Hematopoietic multipotent progenitor cell (in vitro differentiated cells): ENCODE results near the gene SPATA3. TPM values are rescaled to one million over a fixed set of nuclear protein-coding genes. Genes with fewer than 3 reads are reported as not detected.
"Not testable (repeated sequence)": the region's sequence is repeated elsewhere in the genome, so short reads cannot be mapped to it uniquely, and the experiment has no call there.

ENCODE experiments used
- DNase-seq, 3 donors: peaks; one replicate each; pipeline ENCODE4 v3.0.0-alpha.2; 2011 to 2015; ENCODE audit warnings: low read depth in 2 of 3, low spot score in 2 of 3
- total RNA-seq: library from RNA; depleted of rRNA; stranded (reverse); fragments of >200 nt; gene quantifications from one replicate; pipeline ENCODE4 v1.2.3, GENCODE V29; 2012

The SPATA3 gene
- total RNA-seq, 1 donor: not detected

DNA sequence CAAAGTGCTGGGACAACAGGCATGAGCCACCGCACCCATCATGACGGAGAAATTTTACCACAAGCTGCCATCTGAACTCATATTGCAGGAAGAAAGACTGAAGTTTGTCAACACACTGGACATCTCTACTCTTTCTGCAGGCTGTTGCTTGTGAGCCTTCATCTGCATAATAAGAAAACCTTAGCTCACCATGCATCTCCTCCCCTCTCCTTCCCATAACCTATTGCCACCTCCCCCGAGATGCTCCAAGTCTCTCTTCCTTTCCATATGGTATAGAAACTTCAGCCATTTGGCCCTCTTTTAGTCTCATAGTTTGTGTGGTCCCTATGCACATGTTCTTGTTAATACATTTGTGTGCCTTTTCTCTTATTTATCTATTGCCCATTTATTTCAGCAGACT, 22.3 kb downstream of the SPATA3 start:
- no peak for DNase-seq

DNA sequence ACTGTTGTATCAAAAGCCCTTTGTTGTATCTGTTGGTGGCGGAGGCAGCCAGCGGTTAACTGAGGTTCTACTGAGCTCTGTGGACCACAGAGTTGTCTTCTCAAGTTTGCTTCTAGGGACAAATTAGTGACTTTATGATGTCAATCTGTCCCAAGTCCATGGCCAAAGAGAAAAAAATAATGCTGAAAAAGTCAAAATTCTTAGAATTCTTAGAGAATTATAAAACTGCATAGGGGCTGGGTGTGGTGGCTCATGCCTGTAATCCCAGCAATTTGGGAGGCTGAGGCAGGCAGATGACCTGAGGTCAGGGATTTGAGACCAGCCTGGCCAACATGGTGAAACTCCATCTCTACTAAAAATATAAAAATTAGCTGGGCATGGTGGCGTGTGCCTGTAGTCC, 29.1 kb downstream of the SPATA3 start:
- not testable (repeated sequence) for DNase-seq

DNA sequence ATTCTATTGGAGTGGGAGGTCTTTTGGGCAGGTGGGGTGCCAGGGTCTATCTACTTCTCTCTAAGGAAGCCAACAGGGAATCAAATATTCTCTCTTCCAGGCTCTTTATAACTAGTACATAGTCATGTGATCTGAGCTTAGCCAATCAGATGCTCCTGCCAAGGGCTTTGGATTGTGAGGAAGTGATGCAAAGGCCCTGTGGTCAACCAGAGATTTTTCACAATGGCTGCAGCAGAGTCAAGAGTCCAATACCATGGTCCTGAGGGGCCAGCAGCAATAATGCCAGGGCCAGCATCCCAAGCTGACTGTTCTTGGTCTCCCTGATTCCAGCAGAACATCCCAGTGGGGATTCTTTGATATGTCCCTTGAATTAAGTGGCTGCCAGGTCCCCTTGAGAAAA, 33.0 kb downstream of the SPATA3 start:
- no peak for DNase-seq

DNA sequence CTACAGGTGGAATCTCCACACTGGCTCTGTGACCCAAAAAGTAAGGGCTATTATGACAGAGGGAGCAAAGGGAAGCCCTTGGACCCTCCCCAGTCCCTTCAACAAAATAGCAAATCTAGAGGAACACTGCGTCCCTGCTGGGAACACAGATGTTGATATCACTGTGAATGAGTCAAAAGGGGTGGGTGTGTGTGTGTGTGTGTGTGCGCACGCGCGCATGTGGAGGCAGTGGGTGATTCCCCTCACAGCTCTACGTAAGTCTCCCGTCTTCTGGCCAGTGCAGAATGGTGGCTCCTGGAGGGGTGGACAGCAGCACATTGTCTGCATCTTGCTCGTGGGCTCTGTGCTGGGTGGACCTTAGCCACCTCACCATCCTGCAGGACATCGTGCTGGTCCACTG, 33.6 kb downstream of the SPATA3 start:
- no peak for DNase-seq

DNA sequence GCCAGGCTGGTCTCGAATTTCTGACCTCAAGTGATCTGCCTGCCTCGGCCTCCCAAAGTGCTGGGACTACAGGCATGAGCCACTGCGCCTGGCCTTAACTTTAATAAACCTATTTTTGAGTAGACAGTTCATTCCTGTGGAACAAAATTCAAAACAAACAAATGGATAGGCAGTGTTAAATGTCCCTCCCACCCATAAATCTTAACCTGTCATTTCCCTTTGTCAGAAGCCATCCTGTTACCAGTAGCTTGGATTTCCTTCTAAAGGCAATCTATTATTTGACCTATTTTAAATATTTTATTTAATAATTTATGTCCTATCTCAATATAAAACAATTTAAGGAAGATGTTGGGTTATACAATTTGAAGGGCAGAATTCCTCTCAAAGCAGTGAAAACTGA, 34.8 kb downstream of the SPATA3 start:
- DNase-seq: no peak

DNA sequence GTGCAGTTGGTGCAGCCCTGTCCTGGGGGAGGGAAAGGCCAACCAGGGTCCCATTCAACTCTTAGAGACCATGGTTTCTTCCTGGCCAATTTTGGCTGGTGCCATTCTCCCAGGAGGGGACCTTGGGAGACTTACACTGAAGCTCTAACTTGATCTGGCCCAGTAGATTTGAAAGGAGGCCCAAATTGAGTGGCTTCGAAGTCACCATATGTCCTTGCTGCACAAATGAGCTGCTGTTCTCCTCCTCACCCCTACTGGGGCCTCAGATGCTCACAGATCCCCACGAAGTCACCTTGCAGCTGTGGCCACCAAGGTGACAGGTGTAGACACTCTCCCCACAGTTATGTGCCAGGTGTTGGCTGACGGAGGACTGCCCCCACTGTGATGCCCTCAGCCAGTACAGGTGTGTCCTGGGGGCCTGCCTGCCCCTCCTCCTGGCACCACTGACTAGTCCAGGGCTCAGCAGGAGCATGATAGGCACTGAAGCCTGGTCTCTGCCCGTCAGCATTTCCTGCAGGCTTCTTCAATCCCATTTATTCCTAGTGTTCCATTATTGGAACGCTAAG, 36.7 kb downstream of the SPATA3 start:
- DNase-seq: no peak

DNA sequence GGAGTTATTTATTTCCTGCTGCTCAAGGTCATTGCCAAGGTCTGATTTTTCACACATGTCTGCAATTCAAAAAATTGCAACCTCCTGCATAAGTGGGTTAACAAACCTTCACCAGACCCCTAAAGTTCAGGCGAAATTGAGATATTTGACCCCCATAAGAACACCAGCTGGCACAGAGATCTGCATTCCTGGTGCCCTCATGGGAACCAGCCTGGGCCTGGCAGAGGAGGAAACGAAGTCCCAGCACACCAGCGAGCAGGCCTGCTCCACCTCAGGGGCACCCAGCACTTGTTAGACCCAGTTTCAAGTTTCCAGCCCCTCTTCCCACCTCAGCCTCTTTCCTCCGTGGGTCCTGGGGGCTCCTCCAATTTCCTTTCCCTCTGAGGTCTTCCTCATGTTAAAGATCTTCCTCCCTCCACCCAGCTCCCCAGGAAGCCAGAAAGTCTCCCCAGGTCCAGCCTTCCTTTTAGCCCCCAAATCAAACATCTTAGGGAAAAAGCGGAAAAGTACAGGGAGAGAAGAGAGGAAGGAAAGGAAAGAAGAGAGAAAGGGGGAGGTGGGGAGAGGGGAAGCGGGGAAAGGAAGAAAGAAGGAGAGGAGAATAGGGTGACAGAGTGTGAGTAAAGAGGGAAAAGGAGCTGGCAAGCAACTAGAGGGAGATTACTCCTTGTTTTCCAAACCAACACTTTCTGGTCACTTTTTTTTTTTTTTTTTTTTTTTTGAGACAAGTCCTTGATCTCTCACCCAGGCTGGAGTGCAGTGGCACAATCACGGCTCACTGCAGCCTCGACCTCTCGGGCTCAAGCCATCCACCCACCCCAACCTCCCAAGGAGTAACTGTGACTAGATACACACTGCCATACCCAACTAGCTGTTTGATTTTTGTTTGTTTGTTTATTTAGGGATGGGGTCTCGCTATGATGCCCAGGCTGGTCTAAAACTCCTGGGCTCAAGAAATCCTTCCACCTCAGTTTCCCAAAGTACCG, 37.5 kb downstream of the SPATA3 start:
- no peak for DNase-seq

DNA sequence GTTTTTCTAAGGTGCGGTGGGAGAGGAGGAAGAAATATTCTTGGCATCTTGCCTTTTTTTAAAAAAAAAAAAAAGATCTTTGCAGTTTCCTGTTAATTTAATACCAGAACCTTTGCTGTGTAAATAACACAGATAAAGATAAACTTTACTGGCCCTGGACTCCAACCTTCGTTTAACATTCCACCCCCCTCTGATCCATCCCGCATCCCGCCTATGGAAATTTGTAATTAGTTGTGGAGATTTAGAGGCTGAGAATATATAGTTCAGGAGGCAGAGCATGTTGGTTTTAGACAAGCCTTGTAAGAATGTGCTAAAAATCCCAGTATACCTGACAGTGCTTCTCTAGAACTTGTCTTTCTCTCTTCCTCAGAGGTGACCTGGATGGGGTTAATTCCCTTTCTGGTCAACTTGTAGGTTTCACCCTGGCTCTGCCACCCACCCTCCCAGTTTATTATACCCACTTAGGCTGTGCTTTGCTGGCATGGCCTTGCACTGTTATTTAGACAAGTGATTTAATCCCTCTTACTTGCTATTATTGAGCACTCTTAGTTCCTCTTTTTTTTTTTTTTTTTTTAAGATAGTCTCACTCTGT, 38.5 kb downstream of the SPATA3 start:
- peak in 1 of 3 donors; percentile 38 for DNase-seq

DNA sequence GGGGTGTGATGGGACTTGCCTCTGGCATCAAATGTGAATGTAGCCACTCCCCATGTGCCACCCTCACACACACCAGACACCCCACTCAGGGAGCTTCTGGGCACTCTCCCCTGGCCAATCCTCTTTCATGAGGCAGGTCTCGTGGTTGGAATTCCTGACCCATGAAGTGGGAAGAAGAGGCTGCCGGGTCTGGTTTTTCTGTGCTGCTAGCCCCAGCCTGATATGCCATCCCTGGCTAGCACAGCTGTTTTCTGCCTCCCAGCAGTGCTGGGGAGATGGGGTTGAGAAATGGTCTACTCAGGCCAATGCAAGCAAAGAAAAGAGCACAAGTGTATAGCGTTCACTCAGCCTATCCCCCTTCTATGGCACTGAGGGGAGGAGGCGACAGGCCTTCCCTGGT, 40.2 kb downstream of the SPATA3 start:
- no peak for DNase-seq

DNA sequence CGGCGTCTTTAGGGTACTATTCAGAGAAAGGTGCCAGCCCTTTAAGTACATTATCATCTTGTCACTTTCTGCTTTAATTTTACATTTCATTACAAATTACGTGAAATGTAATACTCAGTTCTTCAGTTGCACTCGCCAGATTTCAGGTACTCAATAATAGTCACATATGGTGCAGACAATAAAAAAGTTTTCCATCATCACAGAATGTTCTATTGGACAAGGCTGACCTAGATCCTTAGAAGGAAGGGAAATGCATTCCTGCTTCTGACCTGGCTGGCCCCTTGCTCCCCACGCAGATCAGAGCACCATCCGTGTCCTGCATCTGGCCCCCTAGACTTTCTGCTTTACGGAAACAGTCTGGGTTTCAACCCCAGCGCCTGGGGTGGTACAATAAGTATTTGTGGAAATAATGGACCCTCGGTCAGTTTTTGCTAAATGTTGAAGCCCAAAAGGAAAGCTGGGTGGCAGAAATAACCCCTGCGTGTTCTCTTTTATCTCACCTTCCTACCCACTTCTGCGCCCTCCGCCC, 40.7 kb downstream of the SPATA3 start:
- no peak for DNase-seq

DNA sequence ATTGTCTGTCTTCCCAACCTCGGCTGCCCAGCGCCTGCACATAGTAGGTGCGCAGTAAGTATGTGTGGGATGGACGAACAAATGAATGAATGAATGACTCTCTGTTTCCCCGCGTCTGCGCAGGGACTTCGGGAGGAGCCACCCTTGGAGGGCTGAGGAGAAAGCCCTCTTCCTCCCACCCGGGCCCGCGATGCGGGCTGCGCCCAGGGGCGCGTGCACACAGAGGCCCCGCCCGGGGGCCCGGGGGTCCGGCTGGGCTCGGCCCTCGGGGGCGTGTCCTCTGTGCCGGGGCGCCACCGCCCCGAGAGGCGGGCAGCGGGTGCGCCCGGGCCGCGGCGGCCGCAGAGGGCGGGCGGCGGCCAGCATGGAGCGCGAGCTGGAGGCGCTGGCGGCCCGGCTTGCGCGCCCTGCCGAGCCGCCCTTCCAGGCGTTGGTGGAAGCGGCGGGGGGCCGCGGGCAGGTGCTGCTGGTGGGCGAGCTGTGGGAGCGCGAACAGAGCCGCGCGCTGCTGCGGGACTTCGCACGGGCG, 41.3 kb downstream of the SPATA3 start, which contains the start of gene C2orf72:
Gene C2orf72 (plus strand): TSS at position 322 of the 529 bp plus-strand sequence. CDS start 43 bp downstream, at position 365.
- DNase-seq: no peak

DNA sequence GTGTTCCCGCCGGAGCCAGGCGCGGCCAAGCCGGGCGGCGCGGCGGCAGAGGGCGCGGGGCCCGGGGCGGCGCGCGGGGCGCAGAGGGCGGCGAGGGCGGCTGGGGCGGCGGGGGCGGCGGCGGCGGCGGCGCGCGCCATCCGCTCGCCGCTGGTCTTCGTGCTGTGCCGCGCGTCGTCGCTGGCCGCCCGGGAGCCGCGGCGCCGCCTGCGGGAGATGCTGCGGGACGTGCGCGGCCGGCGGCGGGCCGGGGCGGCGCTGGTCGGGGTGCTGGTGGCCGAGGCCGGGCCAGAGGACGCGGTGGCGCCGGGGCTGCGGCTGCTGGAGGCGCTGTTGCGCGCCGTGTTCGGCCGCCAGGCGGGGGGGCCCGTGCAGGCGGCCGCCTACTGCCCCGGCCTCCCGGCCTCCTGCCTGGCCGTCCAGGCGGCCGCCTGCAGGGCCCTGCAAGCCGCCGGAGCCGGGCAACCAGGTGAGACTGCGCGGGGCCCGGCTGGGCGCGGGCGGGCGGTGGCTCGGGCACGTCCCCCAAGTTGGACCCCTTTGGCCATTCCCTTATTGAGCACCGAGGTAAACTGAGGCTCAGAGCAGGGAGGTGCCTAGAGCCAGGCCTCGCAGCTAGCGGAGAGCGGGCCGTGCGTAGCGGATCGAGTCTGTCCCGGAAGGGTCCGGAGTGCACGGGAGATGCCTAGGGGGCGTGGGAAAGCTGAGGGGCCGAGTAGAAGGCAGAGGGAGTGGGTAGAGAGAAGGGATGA, 42.0 kb downstream of the SPATA3 start:
- no peak for DNase-seq

DNA sequence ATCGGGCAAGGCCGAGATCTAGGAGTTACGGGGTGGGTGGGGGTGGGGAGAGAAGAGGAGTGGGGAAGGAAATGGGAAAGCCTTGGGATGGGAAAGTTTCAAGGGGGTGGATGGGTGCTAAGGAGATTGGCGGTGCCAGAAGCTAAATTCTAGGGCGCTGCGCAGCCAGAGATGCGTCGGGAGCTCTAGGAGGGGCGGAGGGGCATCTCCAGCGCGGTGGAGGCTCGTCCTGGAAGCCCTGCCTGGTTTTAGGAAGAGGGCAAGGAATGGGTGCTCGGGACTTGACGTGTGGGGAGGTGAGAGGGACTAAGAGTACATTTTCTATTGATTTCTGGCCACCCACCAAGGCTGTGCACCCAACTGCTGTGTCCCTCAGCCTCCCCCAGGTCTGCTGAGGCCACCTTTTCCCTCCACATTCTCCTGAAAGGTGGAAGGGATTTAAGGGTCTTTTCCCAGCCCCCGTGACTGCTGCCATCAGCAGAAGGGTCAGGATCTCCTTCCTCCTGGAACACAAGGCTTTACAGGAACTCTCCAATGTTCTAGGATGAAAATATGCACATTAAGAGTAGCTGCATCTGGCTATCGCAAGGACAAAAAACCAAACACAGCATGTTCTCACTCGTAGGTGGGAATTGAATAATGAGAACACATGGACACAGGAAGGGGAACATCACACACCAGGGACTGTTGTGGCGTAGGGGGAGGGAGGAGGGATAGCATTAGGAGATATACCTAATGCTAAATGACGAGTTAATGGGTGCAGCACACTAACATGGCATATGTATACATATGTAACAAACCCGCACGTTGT, 42.8 kb downstream of the SPATA3 start:
- DNase-seq: no peak

DNA sequence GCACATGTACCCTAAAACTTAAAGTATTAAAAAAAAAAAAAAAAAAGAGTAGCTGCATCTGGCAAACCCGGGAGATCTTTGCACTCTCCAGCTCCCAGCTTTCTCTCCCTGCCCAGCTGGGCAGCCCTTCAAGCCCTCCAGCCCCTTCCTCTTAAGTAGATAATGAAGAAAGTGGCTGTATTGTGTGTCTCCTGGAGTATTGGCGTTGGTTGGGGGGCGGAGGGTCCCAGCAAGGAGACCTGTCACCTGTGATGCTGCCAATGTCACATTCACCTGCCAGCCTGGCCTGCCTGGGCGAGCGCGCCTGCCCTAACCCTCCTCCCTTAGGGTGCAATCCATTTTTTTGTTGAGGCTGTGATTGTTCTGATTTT, 43.4 kb downstream of the SPATA3 start:
- DNase-seq: no peak

DNA sequence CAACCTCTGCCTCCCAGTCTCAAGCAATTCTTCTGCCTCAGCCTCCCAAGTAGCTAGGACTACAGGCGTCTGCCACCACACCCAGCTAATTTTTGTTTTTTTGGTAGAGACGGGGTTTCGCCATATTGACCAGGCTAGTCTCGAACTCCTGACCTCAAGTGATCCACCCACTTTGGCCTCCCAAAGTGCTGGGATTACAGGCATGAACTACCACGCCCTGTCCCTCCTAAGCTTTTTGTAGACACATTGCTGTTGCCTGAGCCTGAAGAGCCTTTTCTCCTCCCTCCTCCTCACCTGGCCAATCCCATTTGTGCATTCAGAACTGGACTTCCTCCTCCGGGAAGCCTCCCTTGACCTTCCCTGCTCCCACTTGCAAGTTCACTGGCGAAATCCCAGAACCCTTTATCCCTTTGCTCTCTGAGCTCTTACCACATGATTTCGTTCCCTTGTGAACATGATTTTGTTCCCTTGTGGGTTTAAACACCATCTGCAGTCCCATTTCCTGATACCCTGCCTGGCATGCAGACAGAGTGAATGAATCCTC, 44.0 kb downstream of the SPATA3 start:
- no peak for DNase-seq

DNA sequence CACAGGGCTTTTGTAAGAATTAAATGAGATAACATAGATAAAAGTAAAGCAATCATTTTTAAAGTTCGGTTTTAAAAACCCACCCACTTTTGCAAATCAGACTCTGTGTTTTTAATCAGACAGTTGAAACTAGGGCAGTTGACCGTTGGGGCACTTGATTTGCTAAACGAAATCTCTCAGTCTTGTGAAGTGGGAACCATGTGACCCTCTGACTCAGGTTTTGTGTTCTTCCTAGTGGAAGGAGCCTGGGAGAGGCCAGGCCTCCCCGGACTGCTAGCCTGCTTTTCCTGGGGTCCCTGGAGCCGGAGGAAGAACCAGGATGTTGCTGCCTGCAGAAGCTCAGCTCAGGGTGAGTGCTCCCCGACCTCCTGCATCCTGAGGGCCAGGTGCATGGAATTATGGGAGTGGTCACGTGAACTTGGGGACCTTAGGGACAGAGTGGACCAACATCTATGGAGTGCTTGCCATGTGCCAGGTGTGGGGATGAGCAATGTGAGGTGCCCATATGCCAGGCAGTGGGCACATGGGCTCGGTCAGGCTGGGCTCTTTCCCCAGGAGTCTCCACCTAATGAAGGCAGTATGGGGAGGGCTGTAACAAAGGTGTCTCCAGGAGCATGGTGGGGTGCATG, 45.3 kb downstream of the SPATA3 start:
- DNase-seq: no peak

DNA sequence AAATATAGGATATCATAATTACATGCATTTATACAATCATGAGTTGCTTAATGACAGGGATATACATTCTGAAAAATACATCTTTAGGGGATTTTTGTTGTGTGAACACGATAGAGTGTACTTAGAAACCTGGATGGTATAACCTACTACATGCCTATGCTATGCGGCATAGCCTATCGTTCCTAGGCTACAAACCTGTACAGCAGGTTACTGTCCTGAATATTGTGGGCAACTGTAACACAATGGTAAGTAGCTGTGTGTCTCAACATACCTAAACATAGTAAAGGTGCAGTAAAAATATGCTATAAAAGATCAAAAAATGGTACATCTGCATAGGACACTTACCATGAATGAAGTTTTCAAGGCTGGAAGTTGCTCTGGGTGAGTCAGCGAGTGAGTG, 47.9 kb downstream of the SPATA3 start:
- DNase-seq: no peak

DNA sequence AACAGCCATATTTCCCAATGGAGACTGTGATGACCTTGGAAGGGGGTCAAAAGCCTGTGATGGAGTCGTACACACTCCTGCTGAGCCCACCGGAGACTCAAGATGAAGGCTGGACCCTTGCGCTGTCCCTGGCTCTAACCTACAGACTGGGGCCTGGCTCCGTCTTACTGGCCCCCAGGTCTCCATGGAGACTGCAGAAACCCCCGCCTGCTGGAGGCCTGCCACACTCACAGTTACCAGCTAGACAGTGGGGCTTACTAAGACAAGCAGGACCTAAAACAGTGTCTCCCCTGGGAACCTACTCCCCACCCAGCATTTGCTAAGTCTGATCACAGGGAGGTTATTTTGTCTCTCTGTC, 51.0 kb downstream of the SPATA3 start:
- no peak for DNase-seq
